HuH-7 (cell line): ENCODE data around the gene GAGE12J.
"Not testable (repeated sequence)": the region's sequence is repeated elsewhere in the genome, so short reads cannot be mapped to it uniquely, and the experiment has no call there.

ENCODE experiments used
- DNase-seq: peaks from one replicate; pipeline ENCODE4 v3.0.0; 2011; ENCODE audit warnings: low spot score

GAGE12J gene

DNA sequence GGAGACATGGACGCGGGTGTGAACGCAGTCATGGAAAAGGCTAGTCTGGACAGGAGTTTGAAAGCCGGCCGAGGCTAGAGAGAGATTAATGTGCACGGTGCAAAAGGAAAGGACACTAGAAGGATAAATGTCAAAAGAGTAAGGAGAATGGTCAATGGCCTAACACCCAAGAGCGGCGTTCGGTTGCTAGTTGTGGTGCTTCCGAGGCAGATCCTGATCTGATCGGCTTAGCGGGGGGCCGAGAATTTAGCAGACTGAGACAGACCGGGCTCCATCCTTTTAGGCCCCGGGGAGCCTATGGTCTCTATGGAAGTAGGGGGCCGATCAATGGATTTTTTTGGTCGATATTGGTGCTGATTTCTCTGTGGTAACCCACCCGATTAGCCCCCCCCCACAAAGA lies 11.5 kb upstream of the GAGE12J start:
- no peak for DNase-seq

DNA sequence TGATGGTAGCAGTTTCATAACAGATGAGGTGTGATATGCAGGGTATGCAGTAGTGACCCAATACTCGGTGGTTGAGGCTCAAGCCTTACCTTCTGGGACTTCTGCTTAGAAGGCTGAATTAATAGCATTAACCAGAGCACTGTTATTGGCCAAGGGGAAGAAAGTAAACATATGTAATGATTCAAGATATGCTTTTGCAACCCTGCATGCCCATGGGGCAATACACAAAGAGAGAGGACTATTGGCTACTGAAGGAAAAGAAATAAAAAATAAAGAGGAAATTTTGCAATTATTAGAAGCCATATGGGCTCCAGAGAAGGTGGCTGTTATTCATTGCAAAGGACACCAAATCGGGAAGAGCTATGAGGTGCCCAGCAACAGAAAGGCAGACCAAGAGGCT lies 9.7 kb upstream of the GAGE12J start:
- no peak for DNase-seq

DNA sequence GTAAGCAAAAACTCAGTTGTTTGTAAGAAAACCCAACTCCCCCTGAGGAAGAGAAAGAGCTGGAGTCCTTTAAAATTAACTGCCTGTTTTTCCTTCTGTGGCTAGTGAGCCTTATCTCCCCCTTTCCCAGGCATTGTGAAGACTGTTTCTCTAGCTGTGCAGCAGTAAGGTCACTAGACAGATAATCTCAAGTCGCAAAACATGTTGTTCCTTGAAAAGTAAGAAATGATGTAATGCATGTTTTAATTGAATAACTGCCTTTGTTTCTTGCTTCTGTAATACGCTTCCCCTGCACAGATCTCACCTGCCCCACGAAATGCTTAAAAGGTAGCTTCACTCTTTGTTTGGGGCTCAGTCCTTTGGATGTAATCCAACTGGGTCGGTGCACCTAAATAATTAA lies 5.8 kb upstream of the GAGE12J start:
- DNase-seq, result no peak

DNA sequence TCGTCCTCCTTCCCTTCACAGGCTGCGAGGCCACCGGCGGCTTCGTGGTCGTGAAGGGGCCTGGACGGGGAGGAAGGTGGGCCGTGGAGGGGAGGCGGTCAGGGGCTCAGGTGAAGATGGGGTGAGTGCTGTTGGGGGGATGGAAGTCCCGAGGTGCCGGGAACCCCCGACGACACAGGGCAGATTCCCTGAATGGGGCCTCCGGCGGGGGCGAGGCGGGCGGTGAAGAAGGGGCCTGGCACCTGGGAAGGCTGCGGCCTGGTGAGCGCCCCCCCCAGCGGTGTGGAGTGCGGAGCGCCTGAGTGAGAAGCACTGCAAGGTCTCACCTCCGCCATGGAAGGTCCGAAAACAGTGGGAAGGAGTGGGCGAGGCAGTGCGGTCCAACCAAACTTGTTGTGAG lies 429 bp downstream of the GAGE12J start:
- not testable (repeated sequence) for DNase-seq

DNA sequence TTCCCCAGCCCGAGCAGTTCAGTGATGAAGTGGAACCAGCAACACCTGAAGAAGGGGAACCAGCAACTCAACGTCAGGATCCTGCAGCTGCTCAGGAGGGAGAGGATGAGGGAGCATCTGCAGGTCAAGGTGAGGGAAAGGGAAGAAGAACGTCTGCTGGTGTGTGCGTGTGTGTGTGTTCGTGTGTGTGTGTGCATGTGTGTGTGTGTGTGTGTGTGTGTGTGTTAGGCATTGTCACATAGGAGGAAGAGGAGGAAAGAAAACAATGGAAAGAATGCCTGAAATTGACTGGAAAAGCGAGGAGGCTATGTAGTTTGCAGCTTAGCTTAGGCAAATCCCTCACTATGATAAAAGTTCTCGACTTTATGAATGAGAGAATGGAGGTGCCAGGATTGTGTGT lies 1.9 kb downstream of the GAGE12J start:
- DNase-seq, result not testable (repeated sequence)

DNA sequence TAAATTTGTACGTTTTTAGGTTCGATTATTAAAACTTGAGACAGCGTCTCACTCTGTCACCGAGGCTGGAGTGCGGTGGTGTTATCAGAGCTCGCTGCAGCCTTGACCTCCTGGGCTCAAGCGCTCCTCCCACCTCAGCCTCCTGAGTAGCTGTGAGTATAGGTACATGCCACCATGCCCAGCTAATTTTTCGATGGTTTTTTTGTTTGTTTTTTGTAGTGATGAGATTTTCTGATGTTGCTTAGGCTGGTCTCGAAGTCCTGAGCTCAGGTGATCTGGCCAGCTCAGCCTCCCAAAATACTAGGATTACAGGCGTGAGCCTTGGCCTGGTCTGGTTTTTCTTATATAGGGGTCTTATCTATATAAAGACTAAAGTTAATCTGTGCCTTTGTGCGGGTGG lies 8.6 kb downstream of the GAGE12J start:
- not testable (repeated sequence) for DNase-seq

DNA sequence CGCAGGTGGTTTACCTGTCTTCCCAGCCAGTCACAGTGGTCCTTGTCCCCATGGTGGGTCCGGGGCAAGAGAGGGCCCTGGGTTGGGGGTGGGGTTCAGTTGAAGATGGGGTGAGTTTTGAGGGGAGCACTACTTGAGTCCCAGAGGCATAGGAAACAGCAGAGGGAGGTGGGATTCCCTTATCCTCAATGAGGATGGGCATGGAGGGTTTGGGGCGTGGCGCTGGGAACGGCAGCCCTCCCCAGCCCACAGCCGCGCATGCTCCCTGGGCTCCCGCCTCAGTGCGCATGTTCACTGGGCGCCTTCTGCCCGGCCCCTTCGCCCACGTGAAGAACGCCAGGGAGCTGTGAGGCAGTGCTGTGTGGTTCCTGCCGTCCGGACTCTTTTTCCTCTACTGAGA lies 9.4 kb downstream of the GAGE12J start, which contains the start of gene GAGE13:
GAGE13 (plus strand) TSS at position 301 of the 400 bp plus-strand sequence. CDS start 1,156 bp downstream, outside the sequence.
- DNase-seq, result not testable (repeated sequence)

DNA sequence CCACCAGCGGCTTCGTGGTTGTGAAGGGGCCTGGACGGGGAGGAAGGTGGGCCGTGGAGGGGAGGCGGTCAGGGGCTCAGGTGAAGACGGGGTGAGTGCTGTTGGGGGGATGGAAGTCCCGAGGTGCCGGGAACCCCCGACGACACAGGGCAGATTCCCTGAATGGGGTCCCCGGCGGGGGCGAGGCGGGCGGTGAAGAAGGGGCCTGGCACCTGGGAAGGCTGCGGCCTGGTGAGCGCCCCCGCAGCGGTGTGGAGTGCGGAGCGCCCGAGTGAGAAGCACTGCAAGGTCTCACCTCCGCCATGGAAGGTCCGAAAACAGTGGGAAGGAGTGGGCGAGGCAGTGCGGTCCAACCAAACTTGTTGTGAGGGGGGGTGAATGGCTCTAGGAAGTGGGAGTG lies 10.0 kb downstream of the GAGE12J start:
- DNase-seq, result not testable (repeated sequence)

DNA sequence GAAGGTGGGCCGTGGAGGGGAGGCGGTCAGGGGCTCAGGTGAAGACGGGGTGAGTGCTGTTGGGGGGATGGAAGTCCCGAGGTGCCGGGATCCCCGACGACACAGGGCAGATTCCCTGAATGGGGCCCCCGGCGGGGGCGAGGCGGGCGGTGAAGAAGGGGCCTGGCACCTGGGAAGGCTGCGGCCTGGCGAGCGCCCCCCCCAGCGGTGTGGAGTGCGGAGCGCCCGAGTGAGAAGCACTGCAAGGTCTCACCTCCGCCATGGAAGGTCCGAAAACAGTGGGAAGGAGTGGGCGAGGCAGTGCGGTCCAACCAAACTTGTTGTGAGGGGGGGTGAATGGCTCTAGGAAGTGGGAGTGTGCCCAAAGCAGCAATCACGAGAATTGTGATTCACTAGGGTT lies 19.6 kb downstream of the GAGE12J start:
- not testable (repeated sequence) for DNase-seq

DNA sequence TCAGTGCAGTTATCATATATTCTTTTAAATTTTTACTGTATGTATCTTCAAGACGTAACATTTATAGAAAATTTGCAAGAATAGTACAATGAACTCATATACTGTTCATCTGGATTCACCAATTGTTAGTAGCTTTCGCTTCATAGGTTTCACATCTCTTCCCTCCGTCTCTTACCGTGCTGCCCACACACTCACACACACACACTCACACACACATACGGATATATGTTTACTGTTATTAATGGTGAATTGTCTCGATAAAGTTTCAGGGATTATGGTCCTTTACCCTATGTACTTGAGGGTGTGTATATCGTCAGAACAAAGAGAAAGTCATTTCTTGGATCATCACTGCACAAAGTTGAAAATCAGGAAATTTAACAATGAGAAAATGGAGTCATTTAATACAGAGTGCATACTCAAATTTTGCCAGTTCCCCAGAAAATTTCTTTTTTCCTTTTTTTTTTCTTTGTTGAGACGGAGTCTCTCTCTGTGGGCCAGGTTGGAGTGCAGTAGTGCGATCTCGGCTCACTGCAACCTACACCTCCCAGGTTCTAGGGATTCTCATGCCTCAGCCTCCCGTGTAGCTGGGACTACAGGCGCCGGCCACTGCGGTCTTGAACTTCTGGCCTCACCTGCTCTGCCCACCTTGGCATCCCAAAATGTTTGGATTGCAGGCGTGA lies 22.8 kb downstream of the GAGE12J start:
- not testable (repeated sequence) for DNase-seq

DNA sequence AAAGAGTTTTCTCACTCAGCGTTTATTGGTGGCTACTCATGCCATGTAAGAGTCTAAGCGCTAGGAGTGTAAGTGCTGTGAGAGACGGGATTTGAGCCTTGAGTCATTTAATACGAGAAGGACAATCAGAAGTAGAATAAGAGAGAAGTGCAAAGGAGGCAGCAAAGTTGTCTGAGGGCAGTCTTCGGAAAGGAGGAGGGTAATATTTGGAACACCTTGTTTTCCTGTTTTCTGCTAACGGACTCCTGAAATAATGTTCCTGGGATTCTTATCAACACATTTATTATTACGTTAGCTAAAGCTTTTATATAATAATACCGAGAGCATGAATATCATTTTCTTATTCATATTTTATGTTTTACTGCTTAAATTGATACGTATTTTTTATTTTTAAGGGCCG lies 23.6 kb downstream of the GAGE12J start:
- DNase-seq, result not testable (repeated sequence)

DNA sequence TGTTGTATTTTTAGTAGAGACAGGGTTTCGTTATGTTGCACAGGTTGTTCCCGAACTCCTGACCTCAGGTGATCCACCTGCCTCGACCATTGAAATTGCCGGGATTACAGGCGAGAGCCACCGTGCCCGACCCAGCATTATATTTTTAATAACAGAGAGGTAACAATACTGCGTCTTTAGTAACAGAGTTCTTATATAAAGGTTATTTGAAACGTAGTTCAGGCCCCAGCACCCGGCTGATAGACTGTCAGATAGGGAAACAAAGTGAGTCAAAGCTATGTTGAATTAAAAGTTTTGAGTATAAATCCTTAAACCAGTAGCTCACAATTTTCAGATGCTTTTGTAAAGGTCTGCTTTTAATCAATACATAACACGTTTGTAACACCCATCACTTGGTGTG lies 24.3 kb downstream of the GAGE12J start:
- not testable (repeated sequence) for DNase-seq
